ENCODE results near the gene BCL3.
"Not testable (repeated sequence)": the region's sequence is repeated elsewhere in the genome, so short reads cannot be mapped to it uniquely, and the experiment has no call there.

BCL3 gene, protein sequence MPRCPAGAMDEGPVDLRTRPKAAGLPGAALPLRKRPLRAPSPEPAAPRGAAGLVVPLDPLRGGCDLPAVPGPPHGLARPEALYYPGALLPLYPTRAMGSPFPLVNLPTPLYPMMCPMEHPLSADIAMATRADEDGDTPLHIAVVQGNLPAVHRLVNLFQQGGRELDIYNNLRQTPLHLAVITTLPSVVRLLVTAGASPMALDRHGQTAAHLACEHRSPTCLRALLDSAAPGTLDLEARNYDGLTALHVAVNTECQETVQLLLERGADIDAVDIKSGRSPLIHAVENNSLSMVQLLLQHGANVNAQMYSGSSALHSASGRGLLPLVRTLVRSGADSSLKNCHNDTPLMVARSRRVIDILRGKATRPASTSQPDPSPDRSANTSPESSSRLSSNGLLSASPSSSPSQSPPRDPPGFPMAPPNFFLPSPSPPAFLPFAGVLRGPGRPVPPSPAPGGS

GRCh38 chr19:44748426-44749254, at the start of gene BCL3:
TSS of gene BCL3 (plus strand) at chr19:44748708. CDS start at chr19:44748791, 83 bp downstream.
- DNase-seq (ENCODE audit: low read depth in 2 of 2) = peak; percentile 48 to 56

GRCh38 chr19:44700547-44700946, 48.0 kb upstream of the BCL3 start:
- no peak for DNase-seq (ENCODE audit: low read depth in 2 of 2)

GRCh38 chr19:44701228-44701627, 47.3 kb upstream of the BCL3 start:
- no peak for DNase-seq (ENCODE audit: low read depth in 2 of 2)

- DNase-seq (ENCODE audit: low read depth in 2 of 2) = no peak
Observed at GRCh38 chr19:44702551-44703176, 45.8 kb upstream of the BCL3 start.

DNA sequence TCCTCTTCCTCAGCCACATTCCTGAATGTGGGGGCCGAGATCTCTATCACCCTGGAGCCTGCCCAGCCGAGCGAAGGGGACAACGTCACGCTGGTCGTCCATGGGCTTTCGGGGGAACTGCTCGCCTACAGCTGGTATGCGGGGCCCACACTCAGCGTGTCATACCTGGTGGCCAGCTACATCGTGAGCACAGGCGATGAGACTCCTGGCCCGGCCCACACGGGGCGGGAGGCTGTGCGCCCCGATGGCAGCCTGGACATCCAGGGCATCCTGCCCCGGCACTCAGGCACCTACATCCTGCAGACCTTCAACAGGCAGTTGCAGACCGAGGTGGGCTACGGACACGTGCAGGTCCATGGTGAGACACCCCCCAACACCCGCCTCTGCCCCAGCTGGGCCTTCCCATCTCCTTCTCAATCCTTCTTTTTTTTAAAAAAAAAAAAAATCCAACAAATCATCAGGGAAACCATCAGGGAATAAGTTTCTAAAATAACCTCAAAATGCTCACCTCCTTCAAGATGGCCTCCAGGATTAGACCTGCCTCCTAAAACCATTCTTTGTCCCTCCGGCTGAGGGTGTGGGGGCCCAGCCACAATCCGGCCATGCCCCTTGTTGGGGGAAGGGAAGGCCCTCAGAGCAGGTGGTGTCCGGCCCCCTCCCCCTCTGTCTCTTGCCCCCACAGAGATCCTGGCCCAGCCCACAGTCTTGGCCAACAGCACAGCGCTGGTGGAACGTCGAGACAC, 45.0 kb upstream of the BCL3 start:
- DNase-seq (ENCODE audit: low read depth in 2 of 2) = no peak

DNA sequence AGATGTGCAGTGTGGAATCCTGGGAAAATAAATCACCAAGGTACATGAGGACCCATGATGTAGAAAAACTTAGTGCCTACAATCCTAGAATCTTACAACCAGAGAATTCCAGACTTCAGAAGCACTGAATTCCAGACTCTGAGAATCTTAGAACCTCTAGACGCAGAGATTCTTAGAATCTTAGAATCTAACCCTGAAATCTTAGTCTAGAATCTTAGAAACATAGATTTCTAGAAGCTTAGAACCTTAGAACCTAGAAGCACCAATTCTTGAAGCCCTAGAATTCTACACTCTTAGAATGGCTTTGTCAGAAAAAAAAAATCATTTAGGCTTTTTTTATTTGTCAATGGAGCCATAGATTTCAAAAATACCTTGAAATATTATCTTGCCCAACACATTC, 43.5 kb upstream of the BCL3 start:
- no peak for DNase-seq (ENCODE audit: low read depth in 2 of 2)

DNA sequence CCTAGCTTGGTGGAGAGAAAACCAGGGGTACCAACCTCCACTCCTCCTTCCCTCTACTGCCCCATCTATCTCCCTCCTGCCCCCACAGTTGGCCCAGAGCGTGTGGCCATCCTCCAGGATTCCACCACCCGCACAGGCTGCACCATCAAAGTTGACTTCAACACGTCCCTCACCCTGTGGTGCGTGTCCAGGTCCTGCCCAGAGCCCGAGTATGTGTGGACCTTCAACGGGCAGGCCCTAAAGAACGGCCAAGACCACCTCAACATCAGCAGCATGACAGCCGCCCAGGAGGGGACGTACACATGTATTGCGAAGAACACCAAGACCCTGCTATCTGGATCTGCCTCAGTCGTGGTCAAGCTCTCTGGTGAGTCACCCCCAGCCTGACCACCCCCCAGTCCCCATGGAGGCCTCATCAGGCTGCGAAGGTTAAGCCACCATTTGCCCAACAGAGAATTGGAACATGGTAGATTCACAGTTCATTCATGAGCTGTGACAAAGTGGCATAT, 43.0 kb upstream of the BCL3 start:
- no peak for DNase-seq (ENCODE audit: low read depth in 2 of 2)

DNA sequence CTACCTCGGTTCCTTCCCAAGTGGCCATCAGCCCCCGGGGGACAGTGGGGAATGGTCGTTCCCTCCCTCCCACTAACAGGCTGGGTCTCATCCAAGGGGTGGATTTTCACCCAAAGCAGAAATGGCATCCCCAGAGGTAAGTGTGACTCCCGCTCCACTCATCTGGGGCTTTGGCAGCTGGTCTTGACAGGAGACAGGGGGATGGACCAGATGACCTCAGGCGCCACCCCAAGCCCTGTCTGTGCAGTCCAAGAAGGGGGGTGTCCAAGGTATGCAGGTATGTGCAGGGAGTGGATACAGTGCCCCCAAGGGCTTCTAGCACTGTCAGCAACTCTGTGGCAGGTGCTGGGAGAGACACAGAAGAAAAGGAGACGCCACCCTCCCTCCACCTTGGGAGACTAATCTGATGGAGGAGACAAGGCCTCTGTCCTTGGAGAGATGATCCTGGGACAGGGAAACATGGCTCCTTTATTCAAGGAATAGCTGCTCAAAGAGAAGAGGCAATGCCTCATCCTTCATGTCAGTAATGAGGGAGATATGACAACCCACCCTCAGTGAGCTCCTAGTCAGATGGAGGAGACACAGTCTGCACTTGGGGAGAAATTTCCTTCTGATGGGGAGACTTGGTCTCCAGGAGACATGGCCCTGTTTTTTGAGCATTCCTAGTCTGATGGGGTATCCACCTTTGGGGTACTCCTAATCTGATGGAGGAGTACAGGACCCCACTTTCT, 41.8 kb upstream of the BCL3 start:
- no peak for DNase-seq (ENCODE audit: low read depth in 2 of 2)

DNA sequence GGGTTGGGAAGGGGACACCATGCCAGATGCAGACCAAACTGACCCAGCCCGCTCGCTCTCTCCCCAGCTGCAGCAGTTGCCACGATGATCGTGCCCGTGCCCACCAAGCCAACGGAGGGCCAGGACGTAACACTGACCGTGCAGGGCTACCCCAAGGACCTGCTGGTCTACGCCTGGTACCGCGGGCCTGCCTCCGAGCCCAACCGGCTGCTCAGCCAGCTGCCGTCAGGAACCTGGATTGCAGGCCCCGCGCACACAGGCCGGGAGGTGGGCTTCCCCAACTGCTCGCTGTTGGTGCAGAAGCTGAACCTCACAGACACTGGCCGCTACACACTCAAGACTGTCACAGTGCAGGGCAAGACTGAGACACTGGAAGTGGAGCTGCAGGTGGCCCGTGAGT, 40.7 kb upstream of the BCL3 start:
- no peak for DNase-seq (ENCODE audit: low read depth in 2 of 2)

GRCh38 chr19:44708940-44709339, 39.6 kb upstream of the BCL3 start:
- no peak for DNase-seq (ENCODE audit: low read depth in 2 of 2)

DNA sequence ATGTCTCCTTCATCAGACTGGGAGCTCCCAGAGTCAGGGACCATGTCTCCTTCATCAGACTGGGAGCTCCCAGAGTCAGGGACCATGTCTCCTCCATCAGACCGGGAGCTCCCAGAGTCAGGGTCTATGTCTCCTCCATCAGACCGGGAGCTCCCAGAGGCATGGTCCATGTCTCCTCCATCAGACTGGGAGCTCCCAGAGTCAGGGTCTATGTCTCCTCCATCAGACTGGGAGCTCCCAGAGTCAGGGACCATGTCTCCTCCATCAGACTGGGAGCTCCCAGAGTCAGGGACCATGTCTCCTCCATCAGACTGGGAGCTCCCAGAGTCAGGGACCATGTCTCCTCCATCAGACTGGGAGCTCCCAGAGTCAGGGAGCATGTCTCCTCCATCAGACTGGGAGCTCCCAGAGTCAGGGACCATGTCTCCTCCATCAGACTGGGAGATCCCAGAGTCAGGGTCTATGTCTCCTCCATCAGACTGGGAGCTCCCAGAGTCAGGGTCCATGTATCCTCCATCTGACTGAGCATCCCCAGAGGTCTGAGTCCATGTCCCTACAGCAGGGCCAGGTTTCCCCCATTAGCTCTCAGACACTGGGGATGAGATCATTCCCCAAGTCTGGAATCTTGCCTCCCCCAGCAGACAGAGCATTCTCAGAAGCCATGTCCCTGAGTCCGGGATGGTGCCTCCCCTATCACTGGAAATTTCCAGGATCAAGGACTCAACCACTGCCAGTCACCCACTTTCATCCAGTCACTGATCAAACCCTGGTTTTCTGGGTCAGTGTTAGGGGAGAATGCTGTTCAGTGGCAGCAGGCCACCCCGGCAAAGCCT, 38.9 kb upstream of the BCL3 start:
- not testable (repeated sequence) for DNase-seq (ENCODE audit: low read depth in 2 of 2)

- no peak for DNase-seq (ENCODE audit: low read depth in 2 of 2)
Observed at GRCh38 chr19:44710483-44710882, 38.0 kb upstream of the BCL3 start.

DNA sequence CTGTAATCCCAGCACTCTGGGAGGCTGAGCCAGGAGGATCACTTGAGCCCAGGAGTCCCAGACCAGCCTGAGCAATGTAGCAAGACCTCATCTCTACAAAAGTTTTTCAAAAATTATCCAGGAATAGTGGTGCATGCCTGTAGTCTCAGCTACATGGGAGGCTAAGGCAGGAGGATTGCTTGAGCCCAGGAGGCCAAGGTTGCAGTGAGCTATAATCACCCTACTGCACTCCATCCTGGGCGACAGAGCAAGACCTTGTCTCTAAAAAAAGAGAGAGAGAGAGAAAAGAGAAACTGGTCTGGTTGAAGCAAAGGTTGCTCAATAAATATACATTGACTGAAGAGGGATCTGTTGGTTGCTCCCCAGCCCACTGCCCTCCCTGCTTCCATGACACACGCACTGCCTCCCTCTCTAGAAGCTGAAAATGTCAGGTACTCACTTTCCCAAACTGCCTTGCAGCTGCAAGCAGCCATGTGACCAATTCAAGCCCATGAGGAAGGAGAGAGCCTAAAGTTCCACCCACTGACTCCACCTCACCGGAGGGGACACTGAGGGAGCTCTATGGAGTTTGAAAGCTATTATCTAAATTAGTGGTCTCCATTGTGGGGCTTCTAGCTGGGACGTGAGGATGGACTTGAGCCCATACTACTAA, 35.5 kb upstream of the BCL3 start:
- no peak for DNase-seq (ENCODE audit: low read depth in 2 of 2)

- DNase-seq (ENCODE audit: low read depth in 2 of 2) = no peak
Observed at GRCh38 chr19:44714597-44715169, 33.8 kb upstream of the BCL3 start.

DNA sequence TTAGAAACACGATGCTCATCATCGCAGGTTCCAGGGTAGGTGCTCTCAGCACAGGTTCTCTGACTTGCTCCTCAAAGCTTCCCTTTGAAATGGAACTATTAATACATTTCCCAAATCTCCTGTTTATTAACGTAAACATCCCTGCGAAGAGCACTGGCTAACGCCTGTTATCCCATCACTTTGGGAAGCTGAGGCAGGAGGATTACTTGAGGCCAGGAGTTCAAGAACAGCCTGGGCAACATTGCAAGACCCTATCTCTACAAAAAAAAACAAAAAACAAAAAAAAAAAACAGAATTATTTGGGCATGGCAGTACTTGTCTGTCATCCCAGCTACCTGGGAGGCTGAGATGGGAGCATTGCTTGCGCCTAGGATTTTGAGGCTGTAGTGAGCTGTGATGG, 30.9 kb upstream of the BCL3 start:
- DNase-seq (ENCODE audit: low read depth in 2 of 2) = no peak

GRCh38 chr19:44718441-44719261, 29.9 kb upstream of the BCL3 start:
- no peak for DNase-seq (ENCODE audit: low read depth in 2 of 2)

GRCh38 chr19:44719262-44719701, 29.2 kb upstream of the BCL3 start:
- no peak for DNase-seq (ENCODE audit: low read depth in 2 of 2)

GRCh38 chr19:44720396-44720795, 28.1 kb upstream of the BCL3 start:
- not testable (repeated sequence) for DNase-seq (ENCODE audit: low read depth in 2 of 2)

Measured in activated CD8-positive, alpha-beta memory T cell treated with anti-CD3 and anti-CD28 coated beads for 4 hours (primary cell).